MM.1S (cell line): ENCODE data around the gene ERG.

Experiments used
- DNase-seq: peaks from one replicate; pipeline ENCODE4 v3.0.0-alpha.2; 2015
- H2AFZ ChIP-seq: fragments of 300-600 bp; sonication (generic); 2 replicates; pipeline ENCODE4 v1.6.0; 2016; ENCODE audit warnings: antibody characterized with exemption, low read length
- H3F3A ChIP-seq: fragments of 300-600 bp; sonication (generic); 2 replicates; pipeline ENCODE4 v1.6.1; 2016; ENCODE audit warnings: mild to moderate bottlenecking, antibody characterized with exemption, low read length, moderate library complexity, mixed read lengths; ENCODE audit not compliant: insufficient read depth
- H3K27ac ChIP-seq: fragments of 300-600 bp; sonication (generic); 2 replicates; pipeline ENCODE4 v1.5.1; 2016; ENCODE audit warnings: mild to moderate bottlenecking, low read length
- H3K27me3 ChIP-seq: fragments of 300-600 bp; sonication (generic); replicated peaks from 2 replicates; pipeline ENCODE4 v1.6.0; 2016; ENCODE audit warnings: low read length; ENCODE audit not compliant: insufficient read depth
- H3K36me3 ChIP-seq: fragments of 300-600 bp; sonication (generic); replicated peaks from 2 replicates; pipeline ENCODE4 v1.6.1; 2016; ENCODE audit warnings: mild to moderate bottlenecking, low read length, mixed read lengths; ENCODE audit not compliant: insufficient read depth
- H3K4me1 ChIP-seq: fragments of 300-600 bp; sonication (generic); 2 replicates; pipeline ENCODE4 v1.6.1; 2016; ENCODE audit warnings: low read length, mixed read lengths
- H3K4me2 ChIP-seq: fragments of 300-600 bp; sonication (generic); 2 replicates; pipeline ENCODE4 v1.6.0; 2016; ENCODE audit warnings: low read depth, low read length
- H3K4me3 ChIP-seq: fragments of 300-600 bp; sonication (generic); 2 replicates; pipeline ENCODE4 v1.5.1; 2016; ENCODE audit warnings: low read length, mixed read lengths
- H3K79me2 ChIP-seq: fragments of 300-600 bp; sonication (generic); 2 replicates; pipeline ENCODE4 v1.6.1; 2016; ENCODE audit warnings: mixed run types, low read length, mixed read lengths
- H3K9ac ChIP-seq: fragments of 300-600 bp; sonication (generic); 2 replicates; pipeline ENCODE4 v1.6.1; 2016; ENCODE audit warnings: low read length, mixed read lengths
- H3K9me2 ChIP-seq: fragments of 300-600 bp; sonication (generic); replicated peaks from 2 replicates; pipeline ENCODE4 v1.6.1; 2016; ENCODE audit warnings: mild to moderate bottlenecking, low read length, mixed read lengths; ENCODE audit not compliant: insufficient read depth
- H3K9me3 ChIP-seq: fragments of 300-600 bp; sonication (generic); replicated peaks from 2 replicates; pipeline ENCODE4 v1.6.1; 2016; ENCODE audit warnings: mild to moderate bottlenecking, low read length, mixed read lengths; ENCODE audit not compliant: insufficient read depth
- H4K20me1 ChIP-seq: fragments of 300-600 bp; sonication (generic); 2 replicates; pipeline ENCODE4 v1.6.1; 2016; ENCODE audit warnings: mild to moderate bottlenecking, low read length, moderate library complexity, mixed read lengths; ENCODE audit not compliant: insufficient read depth
- EZH2 ChIP-seq: fragments of 300-600 bp; sonication (generic); optimal IDR thresholded peaks from 2 replicates; pipeline ENCODE3; 2017; ENCODE audit warnings: low read depth, mild to moderate bottlenecking, antibody characterized with exemption, low read length, mixed read lengths
- EZH2phosphoT487 ChIP-seq: fragments of 300-600 bp; sonication (generic); IDR thresholded peaks from 2 replicates; pipeline ENCODE4 v1.6.1; 2018; ENCODE audit warnings: antibody characterized with exemption, low read length
- TF ChIP-seq, protein P1 (sequence below): fragments of 300-600 bp; sonication (generic); IDR thresholded peaks from 2 replicates; pipeline ENCODE4 v1.5.1; 2016; ENCODE audit warnings: antibody characterized with exemption, low read length, mixed read lengths

The ERG gene

DNA sequence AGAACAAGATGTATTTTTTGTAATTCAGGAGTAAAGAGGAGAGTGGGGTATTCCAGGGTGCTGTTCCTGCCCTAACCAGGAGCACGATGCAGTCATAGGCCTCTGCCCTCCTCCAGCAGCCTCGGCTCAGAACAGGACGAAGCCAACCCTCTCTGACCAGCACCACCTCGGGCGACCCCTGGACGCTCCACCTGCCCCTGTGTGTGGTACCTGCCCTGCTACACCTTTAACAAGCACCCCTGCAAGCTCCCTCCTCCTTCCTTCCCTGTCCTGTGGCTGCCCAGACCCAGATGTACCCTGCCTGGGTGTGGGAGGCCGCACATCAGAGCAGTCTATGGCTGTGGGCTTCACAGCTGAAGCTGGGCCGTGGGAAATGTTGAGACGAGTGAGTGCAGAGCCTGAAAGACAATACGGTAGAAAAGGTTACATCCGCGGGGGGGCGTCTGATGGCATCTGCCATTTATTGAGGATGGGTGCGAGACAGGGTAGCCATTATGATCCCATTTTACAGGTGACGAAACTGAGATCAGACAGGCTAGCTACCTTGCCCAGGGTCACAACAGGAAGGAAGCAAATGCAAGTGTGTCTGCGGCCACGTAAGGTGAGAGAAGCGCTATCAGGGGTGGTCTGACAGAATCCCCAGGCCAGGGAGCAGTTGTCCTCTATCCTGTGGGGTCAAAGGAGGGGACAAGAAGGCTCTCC, 4.6 kb downstream of the ERG start:
- H3K9me2 ChIP-seq, result no peaks in the 10 kb centered on the region
- H3K27ac ChIP-seq, result no peak overlapping the region
- no peak overlapping the region for H3K4me2 ChIP-seq
- H4K20me1 ChIP-seq, result no peaks in the 10 kb centered on the region
- H3K4me3 ChIP-seq, result no peak overlapping the region
- H3K4me1 ChIP-seq, result no peaks in the 10 kb centered on the region
- H3K9ac ChIP-seq, result no peak overlapping the region
- H3K79me2 ChIP-seq, result no peaks in the 10 kb centered on the region
- no peaks in the 10 kb centered on the region for H3K9me3 ChIP-seq
- no peak overlapping the region for H2AFZ ChIP-seq
- no peak for TF ChIP-seq EZH2phosphoT487
- TF ChIP-seq, protein P1, sequence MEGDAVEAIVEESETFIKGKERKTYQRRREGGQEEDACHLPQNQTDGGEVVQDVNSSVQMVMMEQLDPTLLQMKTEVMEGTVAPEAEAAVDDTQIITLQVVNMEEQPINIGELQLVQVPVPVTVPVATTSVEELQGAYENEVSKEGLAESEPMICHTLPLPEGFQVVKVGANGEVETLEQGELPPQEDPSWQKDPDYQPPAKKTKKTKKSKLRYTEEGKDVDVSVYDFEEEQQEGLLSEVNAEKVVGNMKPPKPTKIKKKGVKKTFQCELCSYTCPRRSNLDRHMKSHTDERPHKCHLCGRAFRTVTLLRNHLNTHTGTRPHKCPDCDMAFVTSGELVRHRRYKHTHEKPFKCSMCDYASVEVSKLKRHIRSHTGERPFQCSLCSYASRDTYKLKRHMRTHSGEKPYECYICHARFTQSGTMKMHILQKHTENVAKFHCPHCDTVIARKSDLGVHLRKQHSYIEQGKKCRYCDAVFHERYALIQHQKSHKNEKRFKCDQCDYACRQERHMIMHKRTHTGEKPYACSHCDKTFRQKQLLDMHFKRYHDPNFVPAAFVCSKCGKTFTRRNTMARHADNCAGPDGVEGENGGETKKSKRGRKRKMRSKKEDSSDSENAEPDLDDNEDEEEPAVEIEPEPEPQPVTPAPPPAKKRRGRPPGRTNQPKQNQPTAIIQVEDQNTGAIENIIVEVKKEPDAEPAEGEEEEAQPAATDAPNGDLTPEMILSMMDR, result no peak
- no peak for TF ChIP-seq EZH2
- H3F3A ChIP-seq, result no peaks in the 10 kb centered on the region
- no peaks in the 10 kb centered on the region for H3K36me3 ChIP-seq
- no peaks in the 10 kb centered on the region for H3K27me3 ChIP-seq
- DNase-seq, result no peak

DNA sequence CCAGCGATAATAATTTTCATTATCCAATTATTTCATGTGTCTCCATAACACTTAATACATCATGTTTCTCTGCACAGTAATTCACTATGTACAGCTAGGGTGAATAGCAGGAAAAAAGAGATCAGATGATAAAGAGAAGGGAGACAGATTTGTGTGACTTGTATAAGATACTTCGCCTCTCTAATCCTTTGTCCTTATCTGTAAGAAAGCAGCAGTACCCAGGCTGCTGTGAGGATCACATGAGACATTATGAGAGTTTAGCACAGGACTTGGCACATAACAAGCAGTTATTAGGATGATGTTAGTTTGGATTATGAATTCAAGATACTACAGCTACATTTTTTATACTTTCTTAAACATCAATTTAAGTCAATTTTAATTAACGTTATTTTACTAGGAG, 6.3 kb downstream of the ERG start:
- H2AFZ ChIP-seq, result no peak overlapping the region
- no peak overlapping the region for H3K4me2 ChIP-seq
- no peak overlapping the region for H3K27ac ChIP-seq
- no peaks in the 10 kb centered on the region for H3K79me2 ChIP-seq
- no peaks in the 10 kb centered on the region for H3K27me3 ChIP-seq
- no peak overlapping the region for H3K9ac ChIP-seq
- no peaks in the 10 kb centered on the region for H4K20me1 ChIP-seq
- H3K9me2 ChIP-seq, result no peaks in the 10 kb centered on the region
- no peak overlapping the region for H3K4me3 ChIP-seq
- no peaks in the 10 kb centered on the region for H3K4me1 ChIP-seq
- no peaks in the 10 kb centered on the region for H3K36me3 ChIP-seq
- TF ChIP-seq, protein P1, result no peak
- no peak for TF ChIP-seq EZH2phosphoT487
- no peak for TF ChIP-seq EZH2
- no peaks in the 10 kb centered on the region for H3F3A ChIP-seq
- no peaks in the 10 kb centered on the region for H3K9me3 ChIP-seq
- no peak for DNase-seq

DNA sequence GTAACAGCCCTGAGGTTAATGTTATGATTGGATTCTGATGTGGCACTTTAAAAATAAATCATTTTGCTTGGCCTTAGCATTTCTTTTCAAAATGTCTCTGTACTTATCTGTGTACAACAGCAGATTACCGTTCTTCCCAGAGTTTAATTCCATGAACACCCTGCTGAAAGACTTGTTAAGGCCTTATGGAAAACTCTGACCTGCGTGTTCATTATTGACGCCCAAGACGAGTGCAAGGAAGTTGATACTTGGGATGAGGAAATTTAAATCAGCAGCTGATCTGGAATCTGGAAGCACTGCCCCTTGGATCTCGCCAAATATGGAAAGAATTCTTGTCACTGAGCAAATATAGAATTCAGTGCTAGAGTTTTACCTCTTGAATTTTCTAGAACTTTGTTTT, 6.7 kb downstream of the ERG start:
- no peak overlapping the region for H3K4me3 ChIP-seq
- H3K36me3 ChIP-seq, result no peaks in the 10 kb centered on the region
- TF ChIP-seq EZH2, result no peak
- TF ChIP-seq, protein P1, result no peak
- TF ChIP-seq EZH2phosphoT487, result no peak
- no peaks in the 10 kb centered on the region for H3K79me2 ChIP-seq
- no peak overlapping the region for H3K4me2 ChIP-seq
- H3K4me1 ChIP-seq, result no peaks in the 10 kb centered on the region
- no peak overlapping the region for H2AFZ ChIP-seq
- no peaks in the 10 kb centered on the region for H3K27me3 ChIP-seq
- no peaks in the 10 kb centered on the region for H3K9me2 ChIP-seq
- H3K9ac ChIP-seq, result no peak overlapping the region
- no peak overlapping the region for H3K27ac ChIP-seq
- no peaks in the 10 kb centered on the region for H3F3A ChIP-seq
- DNase-seq, result no peak
- H4K20me1 ChIP-seq, result no peaks in the 10 kb centered on the region
- no peaks in the 10 kb centered on the region for H3K9me3 ChIP-seq
